HCT116 (cell line): ENCODE measurements around the gene OR10H5. TPM values are rescaled to one million over a fixed set of nuclear protein-coding genes. Genes with fewer than 3 reads are reported as not detected.

ENCODE experiments used
- ATAC-seq: fragments of 200-7000 bp; cut with Tn5 transposase; 2 replicates; pipeline ENCODE4 v1.9.1; 2020; ENCODE audit warnings: mild to moderate bottlenecking, moderate library complexity
- BruUV-seq: library from RNA; stranded (reverse); fragments of 400-500 nt; replicated peaks from 2 replicates; lab custom pipeline; 2021; lab: Mats Ljungman, UMichigan
- CTCF ChIA-PET: fragments of 300-600 bp; sonication (Branson Sonifier 250); formaldehyde crosslinking; loops from one replicate; lab custom pipeline; 2021; ENCODE audit warnings: antibody characterized with exemption; lab: Charles Lee
- POLR2A ChIA-PET: fragments of 300-600, 350-600 bp; sonication (Branson Sonifier 250); formaldehyde crosslinking; loops from one replicate; lab custom pipeline; 2021; ENCODE audit warnings: antibody characterized with exemption; lab: Charles Lee
- RAD21 ChIA-PET, 2 experiments: fragments of 300-600 bp; sonication (Branson Sonifier 250); formaldehyde crosslinking; loops; one replicate each; lab custom pipeline; 2023; ENCODE audit warnings: low total read pairs in 2 of 2; ENCODE audit not compliant: uncharacterized antibody in 2 of 2, unreplicated experiment in 2 of 2, low non-redundant PET in 1 of 2; lab: Charles Lee
- DNase-seq: peaks from one replicate; pipeline ENCODE4 v3.0.0-alpha.2; 2010; ENCODE audit warnings: low read depth, low spot score
- H2AFZ ChIP-seq: fragments of 200-600 bp; shearing (Covaris generic), sonication (generic); 2 replicates; pipeline ENCODE4 v1.6.1; 2017; ENCODE audit warnings: low read depth, mixed run types, mixed read lengths, antibody characterized with exemption, low read length; ENCODE audit not compliant: poor library complexity, severe bottlenecking
- H3K27ac ChIP-seq: 2 replicates; pipeline ENCODE4 v1.5.1; 2012; ENCODE audit warnings: low read depth, low read length
- H3K27me3 ChIP-seq: fragments of 200-600 bp; sonication (generic); 2 replicates; pipeline ENCODE4 v1.6.1; 2016; ENCODE audit warnings: mixed run types, low read length, mixed read lengths; ENCODE audit not compliant: insufficient read depth
- H3K36me3 ChIP-seq, 2 experiments: fragments of 200-500 bp in 1 of 2; fragments of 200-600 bp in 1 of 2; sonication (Bioruptor generic) in 1 of 2; sonication (generic) in 1 of 2; 2 replicates each; pipeline versions ENCODE4 v1.5.1 to v1.6.1; 2014 to 2016; ENCODE audit warnings: low read length in 2 of 2, inconsistent platforms in 1 of 2, mixed read lengths in 1 of 2, mixed run types in 1 of 2; ENCODE audit not compliant: insufficient read depth in 2 of 2, control insufficient read depth in 1 of 2
- H3K4me1 ChIP-seq, 2 experiments: fragments of 200-600 bp in 1 of 2; sonication (generic) in 1 of 2; 2 replicates each; pipeline versions ENCODE4 v1.5.1 to v1.6.1; 2012 to 2017; ENCODE audit warnings: low read length in 2 of 2, inconsistent platforms in 1 of 2, mild to moderate bottlenecking in 1 of 2, mixed read lengths in 1 of 2, mixed run types in 1 of 2, moderate library complexity in 1 of 2; ENCODE audit not compliant: insufficient read depth in 2 of 2, control insufficient read depth in 1 of 2
- H3K4me2 ChIP-seq: fragments of 200-600 bp; sonication (generic); 2 replicates; pipeline ENCODE4 v1.6.1; 2017; ENCODE audit warnings: mixed run types, low read length, mixed read lengths
- H3K4me3 ChIP-seq, 2 experiments: fragments of 200-600 bp in 1 of 2; sonication (generic) in 1 of 2; replicated peaks in 1 of 2; 2 replicates each; pipeline ENCODE4 v1.5.1; 2011 to 2016; ENCODE audit warnings: low read length in 2 of 2, control low read depth in 1 of 2, low read depth in 1 of 2, mild to moderate bottlenecking in 1 of 2, mixed read lengths in 1 of 2, mixed run types in 1 of 2
- H3K79me2 ChIP-seq: fragments of 200-600 bp; sonication (generic); 2 replicates; pipeline ENCODE4 v1.6.1; 2017; ENCODE audit warnings: mild to moderate bottlenecking, mixed run types, low read length, moderate library complexity, mixed read lengths; ENCODE audit not compliant: insufficient read depth
- H3K9ac ChIP-seq: fragments of 200-600 bp; sonication (generic); 2 replicates; pipeline ENCODE4 v1.6.1; 2016; ENCODE audit warnings: low read length, mixed read lengths
- H3K9me2 ChIP-seq: fragments of 200-600 bp; sonication (generic), shearing (Covaris generic); 2 replicates; pipeline ENCODE4 v1.6.1; 2017; ENCODE audit warnings: mixed run types, mild to moderate bottlenecking, moderate library complexity; ENCODE audit not compliant: insufficient read depth
- H3K9me3 ChIP-seq, 2 experiments: fragments of 200-500 bp in 1 of 2; fragments of 200-600 bp in 1 of 2; sonication (Bioruptor generic) in 1 of 2; sonication (generic) in 1 of 2; 2 replicates each; pipeline ENCODE4 v1.6.1; 2014 to 2017; ENCODE audit warnings: low read length in 2 of 2, mixed read lengths in 2 of 2, inconsistent platforms in 1 of 2, low read depth in 1 of 2, mild to moderate bottlenecking in 1 of 2, mixed run types in 1 of 2, moderate library complexity in 1 of 2; ENCODE audit not compliant: control insufficient read depth in 1 of 2, insufficient read depth in 1 of 2
- H4K20me1 ChIP-seq: fragments of 200-600 bp; sonication (generic), shearing (Covaris generic); 2 replicates; pipeline ENCODE4 v1.6.1; 2017; ENCODE audit warnings: mixed run types, mild to moderate bottlenecking, moderate library complexity; ENCODE audit not compliant: insufficient read depth
- CBX3 ChIP-seq: IDR thresholded peaks from 2 replicates; pipeline ENCODE4 v1.6.1; 2012; ENCODE audit warnings: low read depth
- CEBPB ChIP-seq: IDR thresholded peaks from 2 replicates; pipeline ENCODE4 v1.6.1; 2012; ENCODE audit warnings: low read depth
- CTCF ChIP-seq, 3 experiments: fragments of 200-600 bp in 1 of 3; sonication (generic) in 1 of 3; IDR thresholded peaks in 2 of 3; conservative IDR thresholded peaks in 1 of 3; 2 replicates each; pipeline ENCODE4 v1.5.1; 2012 to 2017; ENCODE audit warnings: low read depth in 2 of 3, low read length in 2 of 3, antibody characterized with exemption in 1 of 3, borderline replicate concordance in 1 of 3, control low read depth in 1 of 3, mild to moderate bottlenecking in 1 of 3, mixed read lengths in 1 of 3, mixed run types in 1 of 3, moderate library complexity in 1 of 3; ENCODE audit not compliant: insufficient read depth in 1 of 3
- EGR1 ChIP-seq: IDR thresholded peaks from 2 replicates; pipeline ENCODE4 v1.6.1; 2012; ENCODE audit warnings: low read depth
- ELF1 ChIP-seq: IDR thresholded peaks from 2 replicates; pipeline ENCODE4 v1.6.1; 2012; ENCODE audit warnings: low read depth, borderline replicate concordance
- FOSL1 ChIP-seq: IDR thresholded peaks from 2 replicates; pipeline ENCODE4 v1.6.1; 2012; ENCODE audit warnings: low read depth
- JUND ChIP-seq: IDR thresholded peaks from 2 replicates; pipeline ENCODE4 v1.6.1; 2012
- MAX ChIP-seq: IDR thresholded peaks from 2 replicates; pipeline ENCODE4 v1.6.1; 2012
- POLR2A ChIP-seq: IDR thresholded peaks from 2 replicates; pipeline ENCODE4 v1.7.0; 2011; ENCODE audit warnings: borderline replicate concordance; ENCODE audit not compliant: insufficient read depth, insufficient read length; ENCODE audit errors: extremely low read depth
- POLR2AphosphoS5 ChIP-seq: IDR thresholded peaks from 2 replicates; pipeline ENCODE4 v1.6.1; 2011; ENCODE audit warnings: mild to moderate bottlenecking, low read depth, low read length, moderate library complexity
- RAD21 ChIP-seq: IDR thresholded peaks from 2 replicates; pipeline ENCODE4 v1.6.1; 2012; ENCODE audit warnings: low read depth, mild to moderate bottlenecking
- REST ChIP-seq: IDR thresholded peaks from 2 replicates; pipeline ENCODE4 v1.6.1; 2012; ENCODE audit warnings: low read depth
- SIN3A ChIP-seq: IDR thresholded peaks from 2 replicates; pipeline ENCODE4 v1.6.1; 2012; ENCODE audit warnings: low read depth
- SP1 ChIP-seq: IDR thresholded peaks from 2 replicates; pipeline ENCODE4 v1.6.1; 2012; ENCODE audit warnings: low read depth
- SRF ChIP-seq: IDR thresholded peaks from 2 replicates; pipeline ENCODE4 v1.6.1; 2012; ENCODE audit warnings: low read depth
- TCF7L2 ChIP-seq: IDR thresholded peaks from 2 replicates; pipeline ENCODE4 v1.7.0; 2011; ENCODE audit warnings: borderline replicate concordance, inconsistent platforms; ENCODE audit not compliant: insufficient read depth, insufficient read length; ENCODE audit errors: extremely low read depth
- YY1 ChIP-seq: IDR thresholded peaks from 2 replicates; pipeline ENCODE4 v1.6.1; 2011; ENCODE audit warnings: low read length, low read depth, moderate library complexity, mild to moderate bottlenecking; ENCODE audit not compliant: insufficient replicate concordance; ENCODE audit errors: extremely low read depth
- ZFX ChIP-seq: fragments of 450-650 bp; IDR thresholded peaks from 2 replicates; pipeline ENCODE4 v1.6.1; 2017
- ZNF274 ChIP-seq: fragments of 200-500 bp; sonication (Bioruptor generic); IDR thresholded peaks from 2 replicates; pipeline ENCODE4 v1.6.1; 2014; ENCODE audit warnings: mild to moderate bottlenecking, low read depth, low read length, inconsistent platforms
- intact Hi-C: fragments of 100-400 bp; cut with micrococcal nuclease; formaldehyde crosslinking; loops from 2 replicates; pipeline ENCODE4 v1.10.0; 2022
- total RNA-seq: library from RNA; stranded (reverse); gene quantifications from one replicate; pipeline ENCODE4 v1.2.1, GENCODE V29; 2021; ENCODE audit not compliant: unreplicated experiment

Gene OR10H5
- total RNA-seq, 1 experiment from 2014 or later = not detected

- TF ChIP-seq EGR1 (no peak), SIN3A (no peak), POLR2A (no peak), CTCF (IDR thresholded peaks at IDR 0.05 in 2 of 3, conservative IDR thresholded peaks at IDR 0.05 in 1 of 3; ENCODE audit: borderline replicate concordance in 1 of 3, insufficient read depth in 1 of 3, low read depth in 2 of 3, low read length in 2 of 3) (peak in 2 of 3 experiments; percentile 18 to 28; a peak in 3 of 6 replicates), CBX3 (no peak), TCF7L2 (no peak), POLR2AphosphoS5 (no peak), ELF1 (no peak), REST (no peak), YY1 (no peak), SRF (no peak), FOSL1 (peak; percentile 44; the same call in 1 of the 2 replicates), SP1 (no peak), CEBPB (no peak), MAX (no peak), ZFX (no peak), ZNF274 (no peak), JUND (no peak), RAD21 (peak; percentile 38; the same call in 1 of the 2 replicates)
- TF ChIP-seq, all 23 proteins: peak for 3
- ATAC-seq = peak; percentile 81
- intact Hi-C loops = no loop called here
- no peaks in the 10 kb centered on the region for H4K20me1 ChIP-seq
- no peaks in the 10 kb centered on the region for H3K9me2 ChIP-seq
- no peak within 1 kb of the TSS for H3K27ac ChIP-seq
- no peaks in the 10 kb centered on the region for H3K79me2 ChIP-seq
- ChIA-PET POLR2A (interaction anchor here (0.7 to 1.3 kb wide), 3 partner anchors 13 to 116 kb away, joined by 3 to 4 read pairs (median 3); no protein-coding TSS in a partner anchor), RAD21 (no interaction called here), CTCF (no interaction called here)
- peak within 1 kb of the TSS; percentile 50 for H3K4me2 ChIP-seq
- no peaks in the 10 kb centered on the region for H3K36me3 ChIP-seq
- H3K4me1 ChIP-seq = peaks cover 30 to 55% of the 10 kb centered on the region in 2 experiments
- no TSS peak for BruUV-seq
- no peak for DNase-seq
- no peak within 1 kb of the TSS for H3K9ac ChIP-seq
- H2AFZ ChIP-seq = no peak within 1 kb of the TSS
- H3K9me3 ChIP-seq = no peaks in the 10 kb centered on the region
- H3K27me3 ChIP-seq = no peaks in the 10 kb centered on the region
- no peak within 1 kb of the TSS for H3K4me3 ChIP-seq
These were observed 27.8 kb downstream of the OR10H5 start, which contains the start of gene OR10H1 for GRCh38 chr19:15815306-15815705. Gene OR10H1, minus strand, starts transcription at chr19:15815664. Its CDS starts 7,627 bp downstream, at chr19:15808037.
